Measurements from ENCODE around the gene FSTL4.

FSTL4 gene

DNA sequence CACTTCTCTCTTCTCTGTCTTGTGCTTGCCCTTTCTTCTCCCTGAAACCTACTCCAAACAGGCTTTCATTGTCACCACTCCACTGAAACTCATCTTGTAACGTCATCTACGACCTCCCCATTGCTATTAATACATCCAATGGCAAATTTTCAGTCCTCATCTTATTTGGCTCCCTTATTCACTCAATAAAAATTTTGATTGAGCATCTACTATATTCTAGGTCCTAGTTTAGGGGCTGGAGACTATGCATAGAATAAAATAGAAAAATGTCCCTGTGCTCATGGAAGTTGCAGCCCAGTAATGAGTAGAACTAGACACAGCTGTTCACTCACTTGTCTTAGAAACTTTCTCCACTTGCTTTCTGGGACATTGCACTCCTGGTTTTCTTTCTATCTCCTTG lies 24.9 kb upstream of the FSTL4 start:
- DNase-seq (ENCODE audit: low spot score in 2 of 2), result no peak
- no peak overlapping the region for H3K4me3 Mint-ChIP-seq
- peaks cover 3% of the 10 kb centered on the region for H3K4me1 Mint-ChIP-seq
- no peaks in the 10 kb centered on the region for H3K36me3 Mint-ChIP-seq
- H3K27me3 Mint-ChIP-seq, result peaks cover 12% of the 10 kb centered on the region
- H3K9me3 Mint-ChIP-seq, result peaks cover 5% of the 10 kb centered on the region
- no peak overlapping the region for H3K27ac Mint-ChIP-seq
- no peak for ATAC-seq (ENCODE audit: low read depth)

DNA sequence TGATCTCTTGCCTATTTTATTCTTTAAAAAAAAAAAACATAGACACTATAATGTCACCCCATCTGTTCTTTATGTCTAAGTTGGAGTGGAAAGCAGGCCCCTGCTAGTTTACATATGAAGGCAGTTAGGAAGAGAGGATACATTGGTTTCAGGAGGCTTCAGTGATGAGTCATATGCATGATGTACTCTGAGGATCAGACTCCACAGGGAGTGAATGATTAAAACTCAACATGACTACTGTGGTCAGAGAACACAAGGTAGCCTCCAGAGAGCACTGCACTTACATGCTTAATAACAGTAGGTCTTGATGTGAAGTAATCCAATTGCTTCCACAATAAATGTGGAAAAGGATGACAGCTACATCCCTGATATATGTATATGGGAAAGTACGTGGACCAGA lies 22.7 kb upstream of the FSTL4 start:
- Mint-ChIP-seq H3K4me1 (no peaks in the 10 kb centered on the region), H3K27me3 (peaks cover 17% of the 10 kb centered on the region), H3K36me3 (no peaks in the 10 kb centered on the region), H3K9me3 (peaks cover 5% of the 10 kb centered on the region), H3K27ac (no peak overlapping the region), H3K4me3 (no peak overlapping the region)
- DNase-seq (ENCODE audit: low spot score in 2 of 2) (no peak), ATAC-seq (ENCODE audit: low read depth) (no peak)

DNA sequence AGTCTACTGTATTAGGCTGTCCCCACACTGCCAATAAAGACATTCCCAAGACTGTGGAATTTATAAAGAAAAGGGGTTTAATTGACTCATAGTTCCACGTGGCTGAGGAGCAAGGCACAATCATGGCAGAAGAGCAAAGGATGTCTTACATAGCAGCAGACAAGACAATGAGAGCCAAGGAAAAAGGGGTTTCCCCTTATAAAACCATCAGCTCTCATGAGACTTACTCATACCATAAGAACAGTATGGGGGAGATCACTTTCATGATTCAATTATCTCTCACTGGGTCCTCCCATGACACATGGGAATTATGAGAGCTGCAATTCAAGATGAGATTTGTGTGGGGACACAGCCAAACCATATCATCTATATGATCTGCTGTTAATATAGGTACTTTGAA lies 14.8 kb upstream of the FSTL4 start:
- H3K27me3 Mint-ChIP-seq, result peaks cover 15% of the 10 kb centered on the region
- peaks cover 10% of the 10 kb centered on the region for H3K9me3 Mint-ChIP-seq
- H3K36me3 Mint-ChIP-seq, result no peaks in the 10 kb centered on the region
- H3K27ac Mint-ChIP-seq, result no peak overlapping the region
- DNase-seq (ENCODE audit: low spot score in 2 of 2) (no peak), ATAC-seq (ENCODE audit: low read depth) (peak; percentile 34)
- H3K4me3 Mint-ChIP-seq, result no peak overlapping the region
- no peaks in the 10 kb centered on the region for H3K4me1 Mint-ChIP-seq

DNA sequence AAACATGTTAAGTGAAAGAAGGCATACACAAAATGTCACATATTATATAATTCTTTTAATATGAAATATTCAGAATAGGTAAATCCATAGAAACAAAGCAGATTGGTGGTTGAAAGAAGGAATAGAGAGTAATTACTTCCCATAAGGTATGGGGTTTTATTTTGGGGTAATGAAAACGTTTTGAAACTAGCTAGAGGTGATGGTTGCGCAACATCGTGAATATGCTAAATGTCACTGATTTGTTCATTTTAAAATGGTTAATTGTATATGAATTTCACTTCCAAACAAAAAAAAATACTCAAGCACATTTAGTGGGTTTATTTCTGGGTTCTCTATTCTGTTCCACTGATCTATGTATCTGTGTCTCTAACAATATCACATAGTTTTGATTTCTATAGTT lies 12.0 kb upstream of the FSTL4 start:
- Mint-ChIP-seq H3K27me3 (peaks cover 17% of the 10 kb centered on the region), H3K4me3 (no peak overlapping the region), H3K36me3 (no peaks in the 10 kb centered on the region), H3K9me3 (peaks cover 10% of the 10 kb centered on the region), H3K4me1 (no peaks in the 10 kb centered on the region), H3K27ac (no peak overlapping the region)
- ATAC-seq (ENCODE audit: low read depth), result no peak
- DNase-seq (ENCODE audit: low spot score in 2 of 2), result no peak

DNA sequence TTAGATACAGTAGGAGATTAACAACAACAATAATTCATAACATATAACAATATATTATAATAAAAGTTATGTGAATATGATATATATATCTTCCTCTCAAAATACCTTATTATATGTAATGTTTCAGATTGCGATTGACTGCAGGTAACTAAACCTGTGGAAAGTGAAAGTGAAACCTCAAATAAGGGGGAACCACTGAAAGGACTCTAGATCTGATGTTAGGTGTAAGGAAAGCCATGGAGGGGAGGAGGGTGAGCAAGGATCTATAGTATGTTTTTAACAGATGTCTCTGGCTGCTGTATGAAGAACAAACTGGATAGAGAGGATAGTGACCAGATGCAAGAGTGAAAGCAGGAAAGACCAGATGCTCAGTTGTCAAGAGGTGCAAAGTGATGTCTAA lies 5.8 kb upstream of the FSTL4 start:
- no peaks in the 10 kb centered on the region for H3K36me3 Mint-ChIP-seq
- peaks cover 2% of the 10 kb centered on the region for H3K9me3 Mint-ChIP-seq
- H3K27ac Mint-ChIP-seq, result no peak overlapping the region
- no peak for DNase-seq (ENCODE audit: low spot score in 2 of 2)
- H3K27me3 Mint-ChIP-seq, result peaks cover 27% of the 10 kb centered on the region
- H3K4me1 Mint-ChIP-seq, result peaks cover 7% of the 10 kb centered on the region
- ATAC-seq (ENCODE audit: low read depth), result peak; percentile 48
- H3K4me3 Mint-ChIP-seq, result no peak overlapping the region

DNA sequence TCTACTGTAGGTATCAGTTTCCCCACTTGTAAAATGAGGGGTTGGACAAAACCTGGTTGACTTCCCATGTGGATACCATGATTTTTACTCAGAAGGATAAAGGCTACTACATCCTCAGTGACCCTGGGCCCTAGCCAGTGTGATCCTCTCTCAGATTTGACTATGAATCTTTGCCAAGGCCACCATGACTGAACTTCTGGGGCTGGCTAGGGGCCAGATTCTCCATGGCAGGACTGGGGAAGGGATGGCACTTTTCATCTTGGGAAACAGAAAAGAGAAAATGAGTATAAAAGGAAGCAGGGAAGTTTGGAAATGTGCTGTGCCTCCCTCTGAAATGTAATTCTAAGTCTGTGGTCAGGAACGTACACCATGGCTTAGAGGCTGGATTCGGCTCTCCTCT lies 1.4 kb upstream of the FSTL4 start:
- H3K4me1 Mint-ChIP-seq, result peaks cover 7% of the 10 kb centered on the region
- peaks cover 29% of the 10 kb centered on the region for H3K27me3 Mint-ChIP-seq
- DNase-seq (ENCODE audit: low spot score in 2 of 2) (no peak), ATAC-seq (ENCODE audit: low read depth) (no peak)
- H3K9me3 Mint-ChIP-seq, result no peaks in the 10 kb centered on the region
- H3K27ac Mint-ChIP-seq, result no peak overlapping the region
- no peaks in the 10 kb centered on the region for H3K36me3 Mint-ChIP-seq
- no peak overlapping the region for H3K4me3 Mint-ChIP-seq

DNA sequence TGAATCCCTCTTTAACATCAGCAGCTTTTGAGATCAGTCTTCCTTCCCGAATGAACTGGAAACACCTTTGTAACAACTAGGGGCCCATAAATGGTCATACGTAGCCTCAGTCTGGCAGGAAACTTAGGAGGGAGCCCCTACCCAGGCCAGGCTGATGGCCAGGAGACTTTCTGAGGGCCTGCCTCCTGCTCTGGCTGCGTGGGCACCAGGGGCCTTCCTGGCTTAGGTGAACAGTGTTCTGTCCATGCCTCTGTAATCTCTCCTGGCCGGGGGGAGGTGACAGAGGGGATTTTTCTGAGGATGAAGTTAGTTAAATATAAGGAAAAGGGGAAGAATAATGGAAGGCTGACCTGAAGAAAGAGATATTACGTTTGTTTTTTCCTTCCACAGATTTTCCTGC lies 843 bp upstream of the FSTL4 start:
- Mint-ChIP-seq H3K27ac (no peak overlapping the region), H3K9me3 (no peaks in the 10 kb centered on the region), H3K36me3 (no peaks in the 10 kb centered on the region), H3K4me3 (peak overlapping the region; percentile 83), H3K4me1 (peaks cover 5% of the 10 kb centered on the region), H3K27me3 (peaks cover 29% of the 10 kb centered on the region)
- ATAC-seq (ENCODE audit: low read depth), result no peak
- no peak for DNase-seq (ENCODE audit: low spot score in 2 of 2)

DNA sequence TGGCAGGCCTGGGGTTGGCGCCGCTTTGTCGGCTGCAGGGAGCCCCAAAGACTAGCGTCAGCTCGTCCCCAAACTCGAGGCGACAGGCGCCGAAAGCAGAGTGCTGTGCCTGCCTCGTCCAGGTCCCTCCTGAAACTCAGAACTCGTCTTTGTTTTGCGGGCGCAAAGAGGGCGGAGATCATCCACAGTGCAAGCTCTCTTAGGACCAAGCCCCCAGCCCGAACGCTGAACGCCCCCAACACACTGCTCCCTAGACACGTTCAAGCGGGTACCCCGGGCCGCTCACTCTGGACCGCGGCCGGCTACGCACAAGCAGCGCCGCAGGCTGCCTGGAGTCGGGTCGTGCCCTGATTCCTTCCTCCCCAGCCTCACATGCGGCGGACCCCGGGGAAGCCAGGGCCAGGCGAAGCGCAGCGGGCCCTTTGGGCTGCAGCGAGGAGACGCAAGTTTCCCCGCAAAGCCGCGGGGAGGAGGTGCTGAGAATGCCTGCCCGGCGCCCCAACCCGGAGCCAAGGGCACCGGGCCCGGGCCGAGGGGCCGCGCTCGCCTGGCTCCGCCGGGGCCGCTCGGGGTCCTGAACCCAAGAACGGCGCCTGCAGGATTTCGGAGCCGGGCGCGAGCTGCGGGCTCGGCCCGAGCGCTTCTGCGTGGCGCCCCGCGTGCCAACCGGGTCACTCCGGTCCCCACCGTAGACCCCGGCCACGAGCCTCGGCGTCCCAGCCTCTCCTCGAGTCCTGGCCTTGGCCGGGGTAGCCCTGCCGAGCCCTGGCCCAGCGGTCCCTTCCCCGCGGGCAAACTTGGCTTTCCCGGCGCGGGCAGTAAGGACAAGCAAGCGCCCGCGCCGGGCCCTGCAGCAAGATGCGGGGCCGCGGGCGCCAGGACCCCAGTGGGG lies 738 bp downstream of the FSTL4 start:
- ATAC-seq (ENCODE audit: low read depth), result peak; percentile 3
- DNase-seq (ENCODE audit: low spot score in 2 of 2), result peak; percentile 18 to 28
- Mint-ChIP-seq H3K4me3 (peak overlapping the region; percentile 79), H3K36me3 (no peaks in the 10 kb centered on the region), H3K27me3 (peaks cover 29% of the 10 kb centered on the region), H3K27ac (no peak overlapping the region), H3K4me1 (no peaks in the 10 kb centered on the region), H3K9me3 (no peaks in the 10 kb centered on the region)

DNA sequence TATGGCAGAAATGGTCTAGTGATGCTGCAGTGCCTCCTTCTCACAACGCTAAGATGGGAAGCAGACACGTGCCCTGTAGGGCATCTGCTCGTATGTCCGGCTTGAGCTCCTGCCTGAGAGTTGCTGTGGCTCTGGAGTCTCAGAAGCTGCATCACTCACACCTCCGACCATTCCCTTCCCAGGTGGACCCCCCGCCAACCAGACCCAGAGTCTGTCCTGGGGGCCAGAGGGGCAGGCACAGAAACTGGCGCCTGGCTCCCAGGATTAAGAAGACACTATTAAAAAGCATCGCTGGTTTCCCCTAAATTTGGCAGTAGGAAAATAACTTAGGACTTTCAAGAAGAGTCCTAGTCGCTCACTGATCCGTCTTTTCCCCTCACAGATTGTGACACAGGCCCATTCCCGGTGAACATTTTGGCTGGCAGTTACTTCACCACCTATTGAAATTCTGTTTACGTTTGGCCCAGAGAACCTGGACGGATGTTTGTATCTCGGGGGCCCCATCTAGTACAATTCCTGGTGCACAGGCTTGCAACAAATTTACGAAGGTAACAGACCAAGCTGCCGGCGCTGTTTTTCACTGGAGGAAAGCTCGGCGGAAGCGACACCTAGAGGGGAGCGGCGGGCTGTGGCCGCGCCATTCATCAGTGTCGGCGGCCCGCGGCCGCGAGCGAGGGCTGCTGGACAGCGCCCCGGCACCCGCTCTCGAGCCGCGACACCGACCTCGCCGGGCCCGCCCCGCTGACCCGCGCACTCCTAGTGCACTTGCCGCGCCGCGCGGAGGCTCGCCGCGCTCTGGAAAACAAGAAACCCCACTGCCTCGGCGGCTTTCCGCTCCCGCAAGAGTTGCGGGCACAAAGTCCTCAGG lies 1.6 kb downstream of the FSTL4 start:
- H3K9me3 Mint-ChIP-seq, result no peaks in the 10 kb centered on the region
- no peaks in the 10 kb centered on the region for H3K4me1 Mint-ChIP-seq
- no peak overlapping the region for H3K27ac Mint-ChIP-seq
- H3K4me3 Mint-ChIP-seq, result peak overlapping the region; percentile 79
- ATAC-seq (ENCODE audit: low read depth) (peak; percentile 71), DNase-seq (ENCODE audit: low spot score in 2 of 2) (peak; percentile 25 to 27)
- H3K36me3 Mint-ChIP-seq, result no peaks in the 10 kb centered on the region
- peaks cover 29% of the 10 kb centered on the region for H3K27me3 Mint-ChIP-seq

DNA sequence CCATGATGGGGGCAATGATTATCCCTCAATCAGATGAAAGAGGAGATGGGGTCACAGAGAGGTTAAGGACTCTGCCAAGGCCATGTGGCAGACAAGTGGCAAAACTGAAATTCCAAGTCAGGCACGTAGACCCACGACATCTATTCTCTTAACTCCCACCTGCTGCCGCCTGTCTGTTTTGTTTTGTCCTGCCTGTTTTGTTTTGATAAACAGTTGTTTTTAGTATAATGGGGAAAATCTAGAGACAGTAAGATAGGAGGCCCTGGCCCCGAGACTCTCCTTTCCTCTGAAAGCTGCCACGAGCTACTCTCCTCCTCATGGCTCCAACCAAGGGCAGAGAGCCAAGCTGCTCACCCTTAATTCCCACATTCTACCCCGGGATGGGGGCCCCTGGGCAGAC lies 4.9 kb downstream of the FSTL4 start:
- Mint-ChIP-seq H3K27me3 (peaks cover 15% of the 10 kb centered on the region), H3K4me3 (no peak overlapping the region), H3K9me3 (no peaks in the 10 kb centered on the region), H3K4me1 (no peaks in the 10 kb centered on the region), H3K36me3 (no peaks in the 10 kb centered on the region), H3K27ac (no peak overlapping the region)
- DNase-seq (ENCODE audit: low spot score in 2 of 2) (no peak), ATAC-seq (ENCODE audit: low read depth) (no peak)

DNA sequence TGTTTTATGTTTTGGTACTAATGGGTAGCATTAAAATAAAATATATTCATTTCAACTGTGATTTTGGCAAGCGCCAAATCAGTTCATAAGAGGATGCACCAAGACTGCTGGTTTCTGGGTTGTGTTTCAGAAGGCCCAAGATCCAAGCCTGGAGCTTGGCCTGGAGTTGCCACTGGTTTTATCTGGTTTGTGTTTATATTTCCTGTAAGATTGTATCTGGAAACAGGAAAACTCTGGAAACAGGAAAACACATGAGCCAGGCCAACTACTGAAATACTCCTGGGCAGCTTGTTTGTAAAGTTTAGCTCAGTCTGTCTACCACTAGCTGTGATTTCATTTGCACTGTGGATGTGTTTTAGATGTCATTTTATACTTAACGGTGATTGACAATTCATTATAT lies 5.5 kb downstream of the FSTL4 start:
- Mint-ChIP-seq H3K4me3 (no peak overlapping the region), H3K27ac (no peak overlapping the region), H3K36me3 (no peaks in the 10 kb centered on the region), H3K4me1 (no peaks in the 10 kb centered on the region), H3K27me3 (peaks cover 15% of the 10 kb centered on the region), H3K9me3 (no peaks in the 10 kb centered on the region)
- ATAC-seq (ENCODE audit: low read depth) (no peak), DNase-seq (ENCODE audit: low spot score in 2 of 2) (no peak)

DNA sequence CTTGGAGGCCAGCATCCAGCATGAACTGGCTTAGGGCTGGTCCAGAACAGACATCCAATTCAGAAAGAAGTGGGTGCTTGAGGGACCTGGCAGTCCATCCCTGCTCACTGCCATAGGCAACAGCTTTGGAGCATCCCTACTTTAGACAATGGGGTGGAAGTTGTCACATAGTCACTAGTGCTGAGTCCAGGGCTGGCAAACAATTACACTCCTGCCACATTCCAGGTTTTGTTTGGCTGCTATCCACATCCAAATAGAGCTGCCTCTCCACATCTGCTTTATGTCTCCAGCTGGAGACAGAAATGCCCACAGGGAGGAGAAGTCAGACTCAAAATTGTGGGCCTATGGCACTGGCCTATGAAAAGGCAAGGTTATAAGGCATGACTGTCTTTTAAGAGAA lies 7.0 kb downstream of the FSTL4 start:
- no peak for ATAC-seq (ENCODE audit: low read depth)
- DNase-seq (ENCODE audit: low spot score in 2 of 2), result no peak
- H3K27ac Mint-ChIP-seq, result no peak overlapping the region
- H3K27me3 Mint-ChIP-seq, result peaks cover 10% of the 10 kb centered on the region
- H3K36me3 Mint-ChIP-seq, result no peaks in the 10 kb centered on the region
- no peak overlapping the region for H3K4me3 Mint-ChIP-seq
- H3K9me3 Mint-ChIP-seq, result no peaks in the 10 kb centered on the region
- H3K4me1 Mint-ChIP-seq, result no peaks in the 10 kb centered on the region

DNA sequence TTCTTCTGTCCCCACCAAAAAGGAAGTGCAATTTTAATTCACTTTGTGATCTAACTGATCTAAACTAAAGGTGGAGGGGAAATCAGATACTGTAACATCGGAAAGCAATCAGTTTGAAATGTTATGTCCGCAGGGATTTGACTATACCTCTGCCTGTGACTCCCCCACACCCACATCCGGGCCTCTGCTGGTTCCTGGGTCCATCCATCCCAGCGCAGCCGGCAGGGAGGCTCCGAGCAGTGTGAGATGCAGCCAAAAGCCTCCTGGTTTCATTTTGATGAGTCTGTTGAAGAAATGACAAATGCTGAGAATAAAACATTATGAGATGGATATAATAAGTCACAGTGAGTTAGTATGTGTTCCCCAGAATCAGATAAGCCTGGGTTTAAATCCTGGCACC lies 8.6 kb downstream of the FSTL4 start:
- Mint-ChIP-seq H3K27ac (no peak overlapping the region), H3K4me3 (no peak overlapping the region), H3K27me3 (peaks cover 3% of the 10 kb centered on the region), H3K36me3 (no peaks in the 10 kb centered on the region), H3K4me1 (no peaks in the 10 kb centered on the region), H3K9me3 (no peaks in the 10 kb centered on the region)
- ATAC-seq (ENCODE audit: low read depth) (no peak), DNase-seq (ENCODE audit: low spot score in 2 of 2) (no peak)

DNA sequence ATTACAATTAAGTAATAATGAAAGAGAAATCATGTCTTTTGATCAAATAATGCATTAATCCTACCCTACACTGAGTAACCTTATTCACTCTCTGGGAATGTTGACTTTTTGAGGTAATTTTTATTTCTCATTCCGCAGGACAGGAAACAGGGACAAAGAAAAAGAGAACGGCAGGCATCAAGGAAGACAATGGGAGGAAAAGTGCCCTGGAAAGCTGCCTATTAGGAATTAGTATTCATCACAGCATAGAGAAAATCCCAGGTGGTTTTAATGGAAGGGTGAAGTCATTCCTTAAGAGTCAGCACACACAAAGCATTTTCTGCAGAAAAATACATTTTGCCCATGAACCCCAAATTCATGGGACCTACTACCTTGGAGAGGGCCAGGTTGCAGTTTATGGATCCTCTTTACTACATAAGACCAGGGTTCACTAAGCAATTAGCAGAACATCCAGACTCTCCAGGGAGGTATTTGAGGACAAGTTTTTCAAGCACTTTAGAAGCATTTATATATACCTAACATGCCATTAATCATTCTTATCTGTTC lies 9.4 kb downstream of the FSTL4 start:
- no peak overlapping the region for H3K4me3 Mint-ChIP-seq
- no peak overlapping the region for H3K27ac Mint-ChIP-seq
- H3K4me1 Mint-ChIP-seq, result no peaks in the 10 kb centered on the region
- DNase-seq (ENCODE audit: low spot score in 2 of 2) (no peak), ATAC-seq (ENCODE audit: low read depth) (no peak)
- peaks cover 3% of the 10 kb centered on the region for H3K27me3 Mint-ChIP-seq
- no peaks in the 10 kb centered on the region for H3K9me3 Mint-ChIP-seq
- H3K36me3 Mint-ChIP-seq, result no peaks in the 10 kb centered on the region
